Astrocyte (in vitro differentiated cells and primary cell): ENCODE measurements around the gene FAM185A.
"Not testable (repeated sequence)": the region's sequence is repeated elsewhere in the genome, so short reads cannot be mapped to it uniquely, and the experiment has no call there.

ENCODE experiments used
- EZH2 ChIP-seq: IDR thresholded peaks from 2 replicates; pipeline ENCODE4 v1.6.1; 2012; ENCODE audit warnings: mild to moderate bottlenecking, low read length, inconsistent platforms; ENCODE audit not compliant: insufficient read depth
- TF ChIP-seq, protein P1 (sequence below): IDR thresholded peaks from 2 replicates; pipeline ENCODE4 v1.5.1; 2011; ENCODE audit warnings: low read depth, mild to moderate bottlenecking, inconsistent platforms, low read length, moderate library complexity; ENCODE audit not compliant: insufficient read depth

GRCh38 chr7:102726170-102726569, 22.6 kb upstream of the FAM185A start:
- TF ChIP-seq, protein P1, sequence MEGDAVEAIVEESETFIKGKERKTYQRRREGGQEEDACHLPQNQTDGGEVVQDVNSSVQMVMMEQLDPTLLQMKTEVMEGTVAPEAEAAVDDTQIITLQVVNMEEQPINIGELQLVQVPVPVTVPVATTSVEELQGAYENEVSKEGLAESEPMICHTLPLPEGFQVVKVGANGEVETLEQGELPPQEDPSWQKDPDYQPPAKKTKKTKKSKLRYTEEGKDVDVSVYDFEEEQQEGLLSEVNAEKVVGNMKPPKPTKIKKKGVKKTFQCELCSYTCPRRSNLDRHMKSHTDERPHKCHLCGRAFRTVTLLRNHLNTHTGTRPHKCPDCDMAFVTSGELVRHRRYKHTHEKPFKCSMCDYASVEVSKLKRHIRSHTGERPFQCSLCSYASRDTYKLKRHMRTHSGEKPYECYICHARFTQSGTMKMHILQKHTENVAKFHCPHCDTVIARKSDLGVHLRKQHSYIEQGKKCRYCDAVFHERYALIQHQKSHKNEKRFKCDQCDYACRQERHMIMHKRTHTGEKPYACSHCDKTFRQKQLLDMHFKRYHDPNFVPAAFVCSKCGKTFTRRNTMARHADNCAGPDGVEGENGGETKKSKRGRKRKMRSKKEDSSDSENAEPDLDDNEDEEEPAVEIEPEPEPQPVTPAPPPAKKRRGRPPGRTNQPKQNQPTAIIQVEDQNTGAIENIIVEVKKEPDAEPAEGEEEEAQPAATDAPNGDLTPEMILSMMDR, result not testable (repeated sequence)
- TF ChIP-seq EZH2, result not testable (repeated sequence)
